G401.6 (cell line): ENCODE data around the gene ADAM10.

Experiments
- FAIRE-seq: peaks from 2 replicates; lab custom pipeline; 2012; peaks lifted over from hg19 to GRCh38; lab: Jason Lieb, UNC

ADAM10 gene

GRCh38 chr15:58755956-58756355 lies 6.4 kb upstream of the ADAM10 start:
- no peak for FAIRE-seq

DNA sequence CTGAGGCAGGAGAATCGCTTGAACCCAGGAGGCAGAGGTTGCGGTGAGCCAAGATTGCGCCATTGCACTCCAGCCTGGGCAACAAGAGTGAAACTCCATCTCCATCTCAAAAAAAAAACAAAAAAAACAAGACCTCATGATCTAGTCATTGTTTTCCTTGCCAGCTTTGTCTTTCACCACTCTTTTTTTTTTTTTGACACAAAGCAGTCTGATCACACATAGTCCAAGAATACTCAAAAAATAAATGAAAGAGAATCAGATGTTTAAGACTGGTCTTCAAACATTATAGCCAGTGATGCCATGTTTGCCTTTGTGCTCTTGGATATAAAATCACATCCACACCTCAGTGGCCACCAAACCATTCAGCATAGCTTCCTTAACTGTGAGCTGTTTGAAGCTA lies 5.8 kb upstream of the ADAM10 start:
- FAIRE-seq: no peak

GRCh38 chr15:58752716-58753115 lies 3.2 kb upstream of the ADAM10 start:
- FAIRE-seq: no peak

GRCh38 chr15:58748852-58749531 lies 515 bp downstream of the ADAM10 start:
- no peak for FAIRE-seq

DNA sequence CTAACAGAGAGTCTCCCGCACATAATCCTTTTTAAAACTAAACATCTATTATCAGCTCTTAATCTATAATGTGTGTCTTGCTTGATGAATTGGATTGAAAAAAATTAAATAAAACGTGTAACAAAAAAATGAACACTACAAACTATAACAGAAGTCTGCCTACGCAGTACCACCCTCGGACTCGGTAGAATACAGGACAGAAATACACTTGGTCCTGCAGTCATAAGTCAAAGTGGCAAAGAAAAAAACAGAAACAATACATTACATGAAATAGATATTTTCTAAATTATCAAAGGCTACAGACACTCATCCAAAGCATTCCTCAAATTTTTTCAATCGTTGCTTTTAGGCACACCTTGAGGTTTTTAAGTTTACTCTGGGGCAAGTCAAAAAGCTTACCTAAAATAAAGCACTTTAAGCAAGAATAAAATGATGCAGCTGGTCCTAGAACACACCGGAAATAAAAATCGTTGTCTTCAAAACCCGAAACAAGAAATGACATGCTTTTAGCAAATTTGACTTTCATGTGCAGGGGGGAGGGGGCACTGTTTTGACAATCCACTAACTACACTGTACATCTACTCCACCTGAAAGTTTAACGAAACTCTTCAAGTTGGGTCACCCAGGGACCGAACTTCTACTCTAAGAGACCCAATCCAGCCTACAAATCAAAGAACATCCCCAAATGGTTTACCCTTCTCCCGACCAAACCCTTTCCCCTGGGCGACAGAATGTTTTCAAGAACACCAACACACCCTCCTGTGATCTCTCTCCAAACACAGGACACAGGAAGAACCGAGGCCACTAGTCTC lies 1.3 kb downstream of the ADAM10 start:
- FAIRE-seq: no peak

GRCh38 chr15:58746174-58746573 lies 3.3 kb downstream of the ADAM10 start:
- no peak for FAIRE-seq

DNA sequence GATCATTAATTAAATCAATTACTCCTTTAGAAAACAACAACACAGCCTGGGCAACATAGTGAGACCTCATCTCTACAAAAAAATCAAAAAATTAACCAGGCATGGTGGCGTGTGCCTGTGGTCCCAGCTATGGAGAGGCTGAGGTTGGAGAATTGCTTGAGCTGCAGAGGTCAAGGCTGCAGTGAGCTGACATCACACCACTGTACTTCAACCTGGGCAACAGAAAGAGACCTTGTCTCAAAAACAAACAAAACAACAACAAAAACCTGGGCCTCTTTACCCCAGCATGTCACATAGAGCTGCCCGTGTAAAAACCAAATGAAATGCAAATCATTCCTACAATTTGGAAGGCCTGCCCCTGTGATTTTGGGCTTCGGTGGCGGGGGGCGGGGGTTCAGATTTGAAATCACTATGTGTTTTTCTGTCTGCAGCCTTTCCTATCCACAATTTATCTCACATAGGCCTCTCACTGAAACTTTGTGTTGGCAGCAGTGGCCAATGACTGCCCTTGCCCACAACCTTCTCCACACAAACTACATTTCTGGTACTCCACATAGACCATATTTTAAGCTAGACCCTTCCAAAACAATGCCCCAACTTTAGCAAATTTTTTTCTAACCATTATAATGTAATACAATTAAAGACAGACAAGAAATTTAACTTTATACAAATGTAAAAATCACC lies 6.5 kb downstream of the ADAM10 start:
- FAIRE-seq: no peak

GRCh38 chr15:58742022-58742813 lies 7.3 kb downstream of the ADAM10 start:
- FAIRE-seq: peak; percentile 25

- no peak for FAIRE-seq
Measured at GRCh38 chr15:58741032-58741431, 8.5 kb downstream of the ADAM10 start.

DNA sequence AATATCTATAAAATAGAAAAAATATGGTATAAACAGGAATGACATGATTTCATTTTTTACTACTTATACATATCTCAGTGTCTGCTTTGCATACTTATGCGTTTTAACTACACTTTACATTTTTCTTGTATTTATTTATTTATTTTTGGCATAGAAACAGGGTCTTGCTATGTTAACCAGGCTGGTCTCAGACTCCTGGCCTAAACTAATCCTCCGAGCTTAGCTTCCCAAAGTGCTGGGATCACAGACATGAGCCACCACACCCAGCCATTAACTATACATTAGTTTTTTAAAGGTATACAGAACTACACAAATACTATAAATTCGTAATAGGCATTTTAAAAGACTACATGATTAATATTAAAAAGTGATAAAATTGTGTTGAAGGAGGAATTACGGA lies 9.1 kb downstream of the ADAM10 start:
- peak; percentile 54 for FAIRE-seq

DNA sequence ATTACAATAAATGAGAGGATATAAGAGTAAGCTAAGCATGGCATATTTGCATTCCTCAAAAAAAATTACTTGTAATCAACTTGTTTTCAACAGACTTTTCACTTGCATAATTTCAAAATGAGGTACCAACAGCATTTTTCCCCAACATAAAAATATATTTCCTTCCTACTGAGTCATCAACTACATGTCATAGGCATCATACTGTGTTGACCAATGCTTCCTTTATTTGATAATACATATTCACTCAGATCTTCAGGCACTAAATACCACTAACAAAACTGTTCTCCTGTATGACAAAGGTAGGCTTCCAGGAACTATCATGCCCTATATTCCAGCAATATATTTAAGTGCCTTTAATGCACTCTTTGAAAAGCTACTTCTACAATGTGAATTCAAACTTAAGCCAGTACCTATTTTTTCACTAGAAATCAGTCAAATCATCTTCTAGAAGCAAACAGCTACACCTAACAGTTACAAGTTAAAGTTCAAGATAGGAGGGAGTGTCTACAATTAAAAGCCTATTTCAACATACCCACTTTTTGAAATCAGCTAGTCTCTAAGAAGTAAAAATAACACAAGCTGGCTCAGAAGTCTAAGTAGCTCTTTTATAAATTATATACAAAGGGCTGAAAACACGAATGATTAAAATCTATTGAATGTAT lies 11.3 kb downstream of the ADAM10 start:
- no peak for FAIRE-seq

GRCh38 chr15:58737298-58737697 lies 12.2 kb downstream of the ADAM10 start:
- no peak for FAIRE-seq

GRCh38 chr15:58736018-58736643 lies 13.4 kb downstream of the ADAM10 start:
- peak; percentile 56 for FAIRE-seq

- no peak for FAIRE-seq
Measured at GRCh38 chr15:58734859-58735258, 14.6 kb downstream of the ADAM10 start.

DNA sequence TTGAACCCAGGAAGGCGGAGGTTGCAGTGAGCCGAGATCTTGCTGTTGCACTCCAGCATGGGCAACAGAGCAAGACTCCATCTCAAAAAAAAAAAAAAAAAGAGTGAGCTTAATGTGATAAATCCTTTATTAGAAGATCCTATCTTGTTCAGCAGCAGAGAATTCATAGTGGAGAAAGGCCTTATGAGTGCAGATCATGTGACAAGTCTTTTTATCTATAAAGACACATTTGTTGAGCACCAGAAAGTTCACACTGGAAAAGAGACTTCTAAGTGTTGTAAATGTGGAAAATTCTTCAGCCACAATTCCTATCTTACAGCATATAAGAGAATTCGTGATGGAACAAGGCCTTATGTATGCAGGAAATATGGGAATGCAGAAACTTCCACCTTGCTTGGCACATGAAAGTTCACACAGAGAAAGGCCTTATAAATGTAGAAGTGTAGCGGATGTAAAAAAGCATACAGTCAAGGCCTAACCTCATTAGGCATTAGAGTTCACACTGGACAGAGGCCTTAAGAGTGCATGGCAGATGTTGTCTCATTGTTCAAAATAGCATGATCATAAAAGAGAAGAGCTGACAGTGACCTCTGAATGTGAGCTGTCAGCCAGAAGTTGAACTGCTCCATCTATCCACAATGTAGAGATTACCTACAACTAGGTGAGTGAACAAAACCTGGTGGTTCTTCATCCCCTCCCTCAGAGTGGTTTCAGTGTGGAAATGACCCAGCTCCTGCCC lies 16.7 kb downstream of the ADAM10 start:
- no peak for FAIRE-seq

DNA sequence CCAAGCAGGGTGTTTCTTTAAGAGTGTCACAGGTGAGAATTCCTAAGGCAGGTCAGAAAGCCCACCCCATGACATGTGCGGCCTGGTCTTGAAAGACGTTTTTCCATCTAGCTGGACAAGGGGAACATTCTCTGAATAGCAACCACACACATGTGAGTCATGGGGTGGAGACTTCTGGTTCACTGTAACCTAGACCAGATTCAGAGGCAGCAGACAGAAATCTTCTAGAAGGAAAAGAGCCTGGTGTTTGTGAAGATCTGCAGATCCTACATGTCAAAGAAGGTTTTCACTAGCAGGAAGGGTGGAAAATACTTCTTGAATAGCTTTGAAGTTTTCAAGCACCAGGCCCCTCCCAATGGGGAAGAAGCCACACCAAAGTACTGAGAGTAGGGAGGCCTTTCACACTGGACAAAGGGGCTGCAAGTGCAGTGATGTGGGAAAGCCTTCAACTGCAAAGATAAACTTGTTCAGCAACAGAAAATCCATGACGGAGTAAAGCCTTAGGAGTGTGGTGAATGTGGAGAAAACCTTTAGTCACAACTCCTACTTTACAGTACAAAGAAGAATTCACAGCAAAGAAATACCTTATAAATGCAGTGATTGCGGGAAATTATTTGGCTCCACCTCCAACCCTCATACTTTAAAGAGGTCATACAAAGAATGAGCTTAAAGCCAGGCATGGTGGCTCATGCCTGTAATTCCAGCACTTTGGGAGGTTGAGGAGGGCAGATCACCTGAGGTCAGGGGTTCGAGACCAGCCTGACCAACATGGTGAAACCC lies 17.6 kb downstream of the ADAM10 start:
- no peak for FAIRE-seq

DNA sequence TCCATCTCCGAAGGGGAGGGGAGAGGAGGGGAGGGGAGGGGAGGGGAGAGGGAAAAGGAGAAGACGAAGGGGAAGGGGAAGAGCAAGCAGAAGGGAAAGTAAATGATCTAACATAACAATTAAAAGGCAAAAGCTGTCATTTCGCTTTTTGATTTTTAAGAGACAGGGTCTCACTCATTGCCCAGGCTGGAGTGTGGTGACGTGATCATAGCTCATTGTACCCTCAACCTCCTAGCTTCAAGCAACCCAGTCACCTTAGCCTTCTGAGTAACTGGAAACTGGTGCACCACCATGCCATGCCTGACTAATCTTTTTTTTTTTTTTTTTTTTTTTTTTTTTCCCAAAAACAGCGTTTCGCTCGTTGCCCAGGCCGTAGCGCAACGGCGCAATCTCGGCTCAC lies 22.6 kb downstream of the ADAM10 start:
- no peak for FAIRE-seq

DNA sequence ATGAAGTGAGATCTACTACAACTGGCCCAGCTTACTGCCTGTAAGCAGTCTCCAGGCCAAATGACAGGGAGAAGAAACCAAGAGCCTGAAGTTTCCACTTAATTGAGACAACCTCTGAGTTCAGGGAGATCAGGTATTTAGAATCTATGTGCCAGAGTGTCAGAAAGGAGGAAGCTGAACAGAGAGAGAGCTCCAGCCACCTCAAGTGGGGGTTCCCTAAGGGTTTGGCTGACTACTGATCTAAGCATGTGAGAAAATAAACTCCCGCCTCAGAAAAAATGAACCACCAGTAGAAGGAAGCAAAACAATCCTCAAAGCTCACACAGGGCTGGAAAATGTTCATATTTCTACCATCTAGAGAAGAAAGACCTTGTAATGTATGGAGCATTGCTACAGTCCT lies 25.0 kb downstream of the ADAM10 start:
- no peak for FAIRE-seq

- no peak for FAIRE-seq
Measured at GRCh38 chr15:58717357-58717756, 32.1 kb downstream of the ADAM10 start.

GRCh38 chr15:58716027-58716426 lies 33.5 kb downstream of the ADAM10 start:
- FAIRE-seq: peak; percentile 81
